Measurements from ENCODE around the gene STK38.

Gene STK38

GRCh38 chr6:36544228-36544627 lies 3.1 kb downstream of the STK38 start:
- Histone ChIP-seq H3K4ac (ENCODE audit: low read length) (no peak overlapping the region), H3K4me1 (ENCODE audit: control insufficient read depth in 2 of 2, insufficient read depth in 1 of 2, low read depth in 1 of 2, low read length in 2 of 2) (peaks cover 2 to 7% of the 10 kb centered on the region in 2 donors), H3K14ac (ENCODE audit: low read length) (no peak overlapping the region), H3K79me1 (ENCODE audit: low read depth, low read length) (peaks cover 9% of the 10 kb centered on the region), H2BK5ac (ENCODE audit: low read length) (no peak overlapping the region), H3K4me3 (ENCODE audit: low read length in 2 of 2) (no peak overlapping the region), H3K9ac (ENCODE audit: low read depth, low read length, poor library complexity) (no peak overlapping the region), H4K91ac (ENCODE audit: low read depth, low read length, poor library complexity) (no peak overlapping the region), H3K27ac (replicated peaks; ENCODE audit: low read length) (no peak overlapping the region), H3K18ac (ENCODE audit: low read length) (no peak overlapping the region), H2BK120ac (ENCODE audit: low read depth, low read length) (no peak overlapping the region), H3K36me3 (replicated peaks in 1 of 2; ENCODE audit: control insufficient read depth in 2 of 2, insufficient read depth in 2 of 2, low read length in 2 of 2) (peaks cover 5 to 45% of the 10 kb centered on the region in 2 donors), H2AK5ac (ENCODE audit: low read depth, low read length) (no peak overlapping the region), H3K9me3 (replicated peaks in 1 of 2; ENCODE audit: control insufficient read depth in 2 of 2, insufficient read depth in 1 of 2, low read depth in 1 of 2, low read length in 2 of 2) (no peaks in the 10 kb centered on the region), H3K23ac (ENCODE audit: low read depth, low read length, poor library complexity) (no peak overlapping the region), H3K27me3 (ENCODE audit: control insufficient read depth in 3 of 3, insufficient read depth in 3 of 3, low read depth in 1 of 3, low read length in 3 of 3) (no peaks in the 10 kb centered on the region), H2BK12ac (ENCODE audit: low read length) (no peak overlapping the region), H3K4me2 (ENCODE audit: insufficient read depth, low read length, poor library complexity, severe bottlenecking) (no peak overlapping the region), H2BK15ac (ENCODE audit: low read length) (no peak overlapping the region), H4K8ac (ENCODE audit: low read depth, low read length) (no peak overlapping the region), H2AFZ (ENCODE audit: low read length) (no peak overlapping the region)
- no CpG with 5 or more reads among the region's 1 CpG for WGBS, 2 donors (ENCODE audit: extremely low coverage in 2 of 2, insufficient read length in 2 of 2, insufficient replicate concordance in 1 of 2)
- no peak for DNase-seq (ENCODE audit: low spot score)

GRCh38 chr6:36542041-36542440 lies 5.2 kb downstream of the STK38 start:
- H3K18ac ChIP-seq (ENCODE audit: low read length), result no peak overlapping the region
- no peak for DNase-seq (ENCODE audit: low spot score)
- H2BK5ac ChIP-seq (ENCODE audit: low read length), result no peak overlapping the region
- H4K91ac ChIP-seq (ENCODE audit: low read depth, low read length, poor library complexity), result no peak overlapping the region
- H3K27ac ChIP-seq (replicated peaks; ENCODE audit: low read length), result no peak overlapping the region
- no peak overlapping the region for H3K4me3 ChIP-seq (ENCODE audit: low read length in 2 of 2)
- no peak overlapping the region for H2AFZ ChIP-seq (ENCODE audit: low read length)
- H2BK15ac ChIP-seq (ENCODE audit: low read length), result no peak overlapping the region
- H4K8ac ChIP-seq (ENCODE audit: low read depth, low read length), result no peak overlapping the region
- WGBS, 2 donors (ENCODE audit: extremely low coverage in 2 of 2, insufficient read length in 2 of 2, insufficient replicate concordance in 1 of 2), result no CpG with 5 or more reads among the region's 2 CpGs
- H3K36me3 ChIP-seq (replicated peaks in 1 of 2; ENCODE audit: control insufficient read depth in 2 of 2, insufficient read depth in 2 of 2, low read length in 2 of 2), result peaks cover 6 to 67% of the 10 kb centered on the region in 2 donors
- H3K4me2 ChIP-seq (ENCODE audit: insufficient read depth, low read length, poor library complexity, severe bottlenecking), result no peak overlapping the region
- no peak overlapping the region for H2AK5ac ChIP-seq (ENCODE audit: low read depth, low read length)
- H3K4me1 ChIP-seq (ENCODE audit: control insufficient read depth in 2 of 2, insufficient read depth in 1 of 2, low read depth in 1 of 2, low read length in 2 of 2), result no peaks in the 10 kb centered on the region
- H3K9me3 ChIP-seq (replicated peaks in 1 of 2; ENCODE audit: control insufficient read depth in 2 of 2, insufficient read depth in 1 of 2, low read depth in 1 of 2, low read length in 2 of 2), result no peaks in the 10 kb centered on the region
- no peak overlapping the region for H3K9ac ChIP-seq (ENCODE audit: low read depth, low read length, poor library complexity)
- H3K79me1 ChIP-seq (ENCODE audit: low read depth, low read length), result peaks cover 8% of the 10 kb centered on the region
- H3K27me3 ChIP-seq (ENCODE audit: control insufficient read depth in 3 of 3, insufficient read depth in 3 of 3, low read depth in 1 of 3, low read length in 3 of 3), result no peaks in the 10 kb centered on the region
- H2BK120ac ChIP-seq (ENCODE audit: low read depth, low read length), result no peak overlapping the region
- H3K14ac ChIP-seq (ENCODE audit: low read length), result no peak overlapping the region
- H3K23ac ChIP-seq (ENCODE audit: low read depth, low read length, poor library complexity), result no peak overlapping the region
- no peak overlapping the region for H2BK12ac ChIP-seq (ENCODE audit: low read length)
- no peak overlapping the region for H3K4ac ChIP-seq (ENCODE audit: low read length)

- WGBS, 2 donors (ENCODE audit: extremely low coverage in 2 of 2, insufficient read length in 2 of 2, insufficient replicate concordance in 1 of 2), result no CpG with 5 or more reads among the region's 4 CpGs
- no peak overlapping the region for H3K4me2 ChIP-seq (ENCODE audit: insufficient read depth, low read length, poor library complexity, severe bottlenecking)
- no peaks in the 10 kb centered on the region for H3K9me3 ChIP-seq (replicated peaks in 1 of 2; ENCODE audit: control insufficient read depth in 2 of 2, insufficient read depth in 1 of 2, low read depth in 1 of 2, low read length in 2 of 2)
- H3K23ac ChIP-seq (ENCODE audit: low read depth, low read length, poor library complexity), result no peak overlapping the region
- H3K27me3 ChIP-seq (ENCODE audit: control insufficient read depth in 3 of 3, insufficient read depth in 3 of 3, low read depth in 1 of 3, low read length in 3 of 3), result no peaks in the 10 kb centered on the region
- no peak overlapping the region for H3K4me3 ChIP-seq (ENCODE audit: low read length in 2 of 2)
- no peak for DNase-seq (ENCODE audit: low spot score)
- no peak overlapping the region for H2BK5ac ChIP-seq (ENCODE audit: low read length)
- no peak overlapping the region for H2BK12ac ChIP-seq (ENCODE audit: low read length)
- H2BK120ac ChIP-seq (ENCODE audit: low read depth, low read length), result no peak overlapping the region
- no peak overlapping the region for H4K91ac ChIP-seq (ENCODE audit: low read depth, low read length, poor library complexity)
- no peak overlapping the region for H3K4ac ChIP-seq (ENCODE audit: low read length)
- H3K14ac ChIP-seq (ENCODE audit: low read length), result no peak overlapping the region
- no peaks in the 10 kb centered on the region for H3K4me1 ChIP-seq (ENCODE audit: control insufficient read depth in 2 of 2, insufficient read depth in 1 of 2, low read depth in 1 of 2, low read length in 2 of 2)
- H3K36me3 ChIP-seq (replicated peaks in 1 of 2; ENCODE audit: control insufficient read depth in 2 of 2, insufficient read depth in 2 of 2, low read length in 2 of 2), result peaks cover 6 to 85% of the 10 kb centered on the region in 2 donors
- H4K8ac ChIP-seq (ENCODE audit: low read depth, low read length), result no peak overlapping the region
- no peak overlapping the region for H2AFZ ChIP-seq (ENCODE audit: low read length)
- H2AK5ac ChIP-seq (ENCODE audit: low read depth, low read length), result no peak overlapping the region
- H3K27ac ChIP-seq (replicated peaks; ENCODE audit: low read length), result no peak overlapping the region
- peaks cover 8% of the 10 kb centered on the region for H3K79me1 ChIP-seq (ENCODE audit: low read depth, low read length)
- H2BK15ac ChIP-seq (ENCODE audit: low read length), result no peak overlapping the region
- H3K18ac ChIP-seq (ENCODE audit: low read length), result no peak overlapping the region
- H3K9ac ChIP-seq (ENCODE audit: low read depth, low read length, poor library complexity), result no peak overlapping the region
Observed at GRCh38 chr6:36539814-36540568, 7.3 kb downstream of the STK38 start.

GRCh38 chr6:36536873-36537547 lies 10.3 kb downstream of the STK38 start:
- DNase-seq (ENCODE audit: low spot score), result no peak
- Histone ChIP-seq H3K18ac (ENCODE audit: low read length) (no peak overlapping the region), H3K4me2 (ENCODE audit: insufficient read depth, low read length, poor library complexity, severe bottlenecking) (no peak overlapping the region), H3K27me3 (ENCODE audit: control insufficient read depth in 3 of 3, insufficient read depth in 3 of 3, low read depth in 1 of 3, low read length in 3 of 3) (no peaks in the 10 kb centered on the region), H3K79me1 (ENCODE audit: low read depth, low read length) (no peaks in the 10 kb centered on the region), H3K9me3 (replicated peaks in 1 of 2; ENCODE audit: control insufficient read depth in 2 of 2, insufficient read depth in 1 of 2, low read depth in 1 of 2, low read length in 2 of 2) (peaks cover 0 to 4% of the 10 kb centered on the region in 2 donors), H2BK12ac (ENCODE audit: low read length) (no peak overlapping the region), H2AFZ (ENCODE audit: low read length) (no peak overlapping the region), H3K27ac (replicated peaks; ENCODE audit: low read length) (no peak overlapping the region), H2AK5ac (ENCODE audit: low read depth, low read length) (no peak overlapping the region), H3K4me3 (ENCODE audit: low read length in 2 of 2) (no peak overlapping the region), H3K14ac (ENCODE audit: low read length) (no peak overlapping the region), H4K8ac (ENCODE audit: low read depth, low read length) (no peak overlapping the region), H3K23ac (ENCODE audit: low read depth, low read length, poor library complexity) (no peak overlapping the region), H3K9ac (ENCODE audit: low read depth, low read length, poor library complexity) (no peak overlapping the region), H3K36me3 (replicated peaks in 1 of 2; ENCODE audit: control insufficient read depth in 2 of 2, insufficient read depth in 2 of 2, low read length in 2 of 2) (peaks cover 6 to 95% of the 10 kb centered on the region in 2 donors), H3K4me1 (ENCODE audit: control insufficient read depth in 2 of 2, insufficient read depth in 1 of 2, low read depth in 1 of 2, low read length in 2 of 2) (no peaks in the 10 kb centered on the region), H2BK120ac (ENCODE audit: low read depth, low read length) (no peak overlapping the region), H2BK15ac (ENCODE audit: low read length) (no peak overlapping the region), H2BK5ac (ENCODE audit: low read length) (no peak overlapping the region), H4K91ac (ENCODE audit: low read depth, low read length, poor library complexity) (no peak overlapping the region), H3K4ac (ENCODE audit: low read length) (no peak overlapping the region)
- WGBS, 2 donors (ENCODE audit: extremely low coverage in 2 of 2, insufficient read length in 2 of 2, insufficient replicate concordance in 1 of 2), result no CpG with 5 or more reads among the region's 3 CpGs
